Measurements from ENCODE around the gene C4orf36.

C4orf36 gene

DNA sequence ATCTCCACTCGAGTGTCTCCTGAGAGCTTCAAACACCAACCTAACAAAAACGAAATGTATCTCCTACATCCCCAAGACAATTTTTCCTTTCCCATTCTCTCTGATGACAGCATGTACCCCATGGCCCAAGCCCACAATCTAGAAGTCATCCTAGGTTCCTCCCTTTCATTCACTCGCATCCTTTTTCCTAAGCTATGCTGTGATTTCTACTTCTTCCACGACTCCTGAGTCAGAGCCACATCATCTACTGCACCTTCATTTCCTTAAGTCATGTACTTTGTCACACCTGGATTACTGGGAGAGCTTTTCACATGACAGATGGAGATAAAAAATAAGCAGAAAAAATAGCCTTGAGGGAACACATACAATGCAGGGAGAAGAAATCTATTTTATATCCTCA is 20.1 kb downstream of the C4orf36 start:
- POLR2A ChIA-PET, result no interaction called here
- no peak for DNase-seq (ENCODE audit: extremely low spot score)
- CTCF ChIA-PET, result interaction anchor here (1.6 kb wide), 1 partner anchor 373 kb away, joined by 5 read pairs; no protein-coding TSS in a partner anchor
- TF ChIP-seq, protein P1, sequence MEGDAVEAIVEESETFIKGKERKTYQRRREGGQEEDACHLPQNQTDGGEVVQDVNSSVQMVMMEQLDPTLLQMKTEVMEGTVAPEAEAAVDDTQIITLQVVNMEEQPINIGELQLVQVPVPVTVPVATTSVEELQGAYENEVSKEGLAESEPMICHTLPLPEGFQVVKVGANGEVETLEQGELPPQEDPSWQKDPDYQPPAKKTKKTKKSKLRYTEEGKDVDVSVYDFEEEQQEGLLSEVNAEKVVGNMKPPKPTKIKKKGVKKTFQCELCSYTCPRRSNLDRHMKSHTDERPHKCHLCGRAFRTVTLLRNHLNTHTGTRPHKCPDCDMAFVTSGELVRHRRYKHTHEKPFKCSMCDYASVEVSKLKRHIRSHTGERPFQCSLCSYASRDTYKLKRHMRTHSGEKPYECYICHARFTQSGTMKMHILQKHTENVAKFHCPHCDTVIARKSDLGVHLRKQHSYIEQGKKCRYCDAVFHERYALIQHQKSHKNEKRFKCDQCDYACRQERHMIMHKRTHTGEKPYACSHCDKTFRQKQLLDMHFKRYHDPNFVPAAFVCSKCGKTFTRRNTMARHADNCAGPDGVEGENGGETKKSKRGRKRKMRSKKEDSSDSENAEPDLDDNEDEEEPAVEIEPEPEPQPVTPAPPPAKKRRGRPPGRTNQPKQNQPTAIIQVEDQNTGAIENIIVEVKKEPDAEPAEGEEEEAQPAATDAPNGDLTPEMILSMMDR (IDR thresholded peaks at IDR 0.05; ENCODE audit: control extremely low read depth, extremely low read depth, low read depth, missing control alignments), result no peak

GRCh38 chr4:86870442-86871069 is 21.7 kb downstream of the C4orf36 start:
- TF ChIP-seq, protein P1 (IDR thresholded peaks at IDR 0.05; ENCODE audit: control extremely low read depth, extremely low read depth, low read depth, missing control alignments), result no peak
- POLR2A ChIA-PET, result no interaction called here
- CTCF ChIA-PET, result interaction anchor here (0.8 to 1.4 kb wide), 2 partner anchors 10 to 19 kb away, joined by 3 read pairs; no protein-coding TSS in a partner anchor

DNA sequence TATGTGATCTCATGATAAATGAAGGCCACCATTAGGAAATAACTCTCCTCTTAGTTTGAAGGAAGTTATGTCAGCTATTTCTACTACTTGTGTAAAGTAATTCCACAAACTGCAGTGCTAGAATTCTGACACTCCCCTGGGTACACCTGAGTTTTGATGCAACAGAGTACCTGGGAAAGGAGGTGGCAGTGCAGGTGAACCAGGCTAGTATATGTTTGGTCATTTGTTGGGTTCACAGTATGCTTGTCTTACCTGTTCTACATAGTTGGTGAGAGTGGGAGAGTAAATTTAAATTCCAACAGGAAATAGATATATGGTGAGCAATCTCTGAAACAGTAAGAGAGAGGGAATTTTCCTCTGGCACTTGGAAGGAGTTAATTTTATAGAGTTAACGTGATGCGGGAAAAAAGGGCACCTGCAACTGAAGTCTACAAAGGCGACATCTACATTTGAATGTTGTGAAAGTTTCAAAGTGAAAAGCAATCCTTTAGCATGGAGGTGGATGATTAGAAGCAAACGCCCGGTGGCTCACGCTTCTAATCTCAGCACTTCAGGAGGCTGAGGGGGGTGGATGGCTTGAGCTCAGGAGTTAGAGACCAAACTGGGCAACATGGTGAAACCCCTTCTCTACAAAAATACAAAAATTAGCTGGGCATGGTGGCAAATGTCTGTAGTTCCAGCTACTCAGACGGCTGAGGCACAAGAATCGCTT is 34.7 kb downstream of the C4orf36 start:
- POLR2A ChIA-PET, result no interaction called here
- CTCF ChIA-PET, result no interaction called here

More at GRCh38 chr4:86870442-86871069, 21.7 kb downstream of the C4orf36 start:
- DNase-seq (ENCODE audit: extremely low spot score), result no peak

DNA sequence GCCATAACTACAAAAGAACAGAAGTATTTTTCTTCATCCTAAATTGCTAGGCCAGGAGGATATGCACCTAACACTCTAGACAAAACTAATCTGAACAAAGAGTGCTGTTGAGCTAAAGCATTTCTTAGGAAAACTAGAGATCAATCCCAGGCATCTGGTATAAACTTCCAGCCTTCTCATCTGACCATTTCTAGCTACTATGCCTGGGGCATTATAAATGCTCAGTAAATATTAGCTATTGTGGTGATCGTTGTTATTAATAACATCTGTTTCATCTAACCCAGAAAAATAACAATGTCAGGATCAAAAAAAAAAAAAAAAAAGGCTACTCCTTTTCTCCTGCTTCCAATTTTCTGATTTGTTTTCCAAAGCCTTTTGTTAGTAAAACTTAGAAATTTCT is 35.3 kb downstream of the C4orf36 start:
- ChIA-PET POLR2A (no interaction called here), CTCF (no interaction called here)
- no peak for DNase-seq (ENCODE audit: extremely low spot score)

More for the DNA sequence above, 34.7 kb downstream of the C4orf36 start:
- TF ChIP-seq, protein P1 (IDR thresholded peaks at IDR 0.05; ENCODE audit: control extremely low read depth, extremely low read depth, low read depth, missing control alignments), result no peak
- no peak for DNase-seq (ENCODE audit: extremely low spot score)

GRCh38 chr4:86855572-86855971 is 36.6 kb downstream of the C4orf36 start:
- TF ChIP-seq, protein P1 (IDR thresholded peaks at IDR 0.05; ENCODE audit: control extremely low read depth, extremely low read depth, low read depth, missing control alignments), result no peak
- ChIA-PET POLR2A (no interaction called here), CTCF (interaction anchor here (0.7 to 1.8 kb wide), 2 partner anchors 24 to 267 kb away, joined by 3 to 4 read pairs; no protein-coding TSS in a partner anchor)
- no peak for DNase-seq (ENCODE audit: extremely low spot score)

More for the DNA sequence above, 35.3 kb downstream of the C4orf36 start:
- TF ChIP-seq, protein P1 (IDR thresholded peaks at IDR 0.05; ENCODE audit: control extremely low read depth, extremely low read depth, low read depth, missing control alignments), result no peak

DNA sequence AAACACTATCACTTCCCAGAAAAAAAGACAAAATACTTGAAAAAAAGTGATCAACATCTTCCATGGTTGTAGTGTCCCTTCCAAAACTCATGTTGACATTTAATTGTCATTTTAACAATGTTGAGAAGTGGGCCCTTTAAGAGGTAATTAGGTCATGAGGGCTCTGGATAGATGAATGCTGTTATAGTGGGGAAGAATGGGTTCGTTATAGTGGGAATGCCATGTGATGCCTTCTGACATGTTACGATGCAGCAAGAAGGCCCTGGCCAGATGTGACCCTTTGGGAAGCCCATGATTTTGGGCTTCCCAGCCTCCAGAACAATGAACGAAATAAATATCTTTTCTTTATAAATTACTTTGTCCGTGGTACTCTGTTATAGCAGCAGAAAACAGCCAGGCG is 39.0 kb downstream of the C4orf36 start:
- ChIA-PET POLR2A (no interaction called here), CTCF (no interaction called here)
- TF ChIP-seq, protein P1 (IDR thresholded peaks at IDR 0.05; ENCODE audit: control extremely low read depth, extremely low read depth, low read depth, missing control alignments), result no peak
- DNase-seq (ENCODE audit: extremely low spot score), result no peak

All from GM10248 (cell line).